ENCODE data around the gene CETN1. TPM values are rescaled to one million over a fixed set of nuclear protein-coding genes. Genes with fewer than 3 reads are reported as not detected.

CETN1 gene
- total RNA-seq, result not detected
- polyA plus RNA-seq (ENCODE audit: insufficient read depth, low read depth, low replicate concordance), result not detected
- long read RNA-seq, donor 1, result 0 reads
- long read RNA-seq, donor 2, result 0 reads
- long read RNA-seq, donor 3, result 0 reads
- long read RNA-seq, donor 4, result 0 reads
- long read RNA-seq, donor 5, result 0 reads
- long read RNA-seq, donor 6, result 0 reads
- long read RNA-seq, donor 7, result 0 reads
- long read RNA-seq, donor 8, result 0 reads
- long read RNA-seq, donor 9, result 0 reads
- long read RNA-seq, donor 10, result 0 reads

DNA sequence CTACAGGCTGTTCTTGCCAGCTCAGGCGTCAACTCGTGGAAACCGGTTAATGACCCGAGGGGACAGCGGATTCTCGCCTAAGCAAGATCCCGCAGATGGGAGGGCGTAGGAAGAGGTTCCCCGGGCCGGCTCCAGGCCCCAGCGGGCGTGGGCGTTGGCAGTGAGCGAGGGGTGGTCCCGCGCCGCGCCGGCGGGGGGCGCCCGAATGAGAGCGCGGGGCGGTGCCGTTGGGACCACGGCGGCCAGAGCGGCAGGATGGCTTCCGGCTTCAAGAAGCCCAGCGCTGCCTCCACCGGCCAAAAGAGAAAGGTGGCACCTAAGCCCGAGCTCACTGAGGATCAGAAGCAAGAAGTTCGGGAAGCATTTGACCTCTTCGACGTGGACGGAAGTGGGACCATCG is at the start of gene CETN1:
TSS of gene CETN1 (plus strand) at position 227 of the 400 bp plus-strand sequence. CDS start at position 256, 29 bp downstream.
- no peaks in the 10 kb centered on the region for H3K36me3 ChIP-seq (ENCODE audit: control insufficient read depth in 2 of 3, insufficient read depth in 3 of 3, low read length in 3 of 3)
- no peaks in the 10 kb centered on the region for H3K27me3 ChIP-seq (ENCODE audit: control insufficient read depth, insufficient read depth, low read length)
- DNase-seq (no peak), FAIRE-seq (no peak)
- intact Hi-C loops (cut with DNase I), result no loop called here
- H3K4me3 ChIP-seq (ENCODE audit: low read length in 3 of 3), result no peak within 1 kb of the TSS
- no peak within 1 kb of the TSS for H3K27ac ChIP-seq (ENCODE audit: low read depth in 2 of 2, low read length in 2 of 2)
- H3K4me1 ChIP-seq (ENCODE audit: control insufficient read depth in 2 of 3, insufficient read depth in 2 of 3, low read depth in 1 of 3, low read length in 3 of 3), result no peaks in the 10 kb centered on the region
- TF ChIP-seq, protein P1, sequence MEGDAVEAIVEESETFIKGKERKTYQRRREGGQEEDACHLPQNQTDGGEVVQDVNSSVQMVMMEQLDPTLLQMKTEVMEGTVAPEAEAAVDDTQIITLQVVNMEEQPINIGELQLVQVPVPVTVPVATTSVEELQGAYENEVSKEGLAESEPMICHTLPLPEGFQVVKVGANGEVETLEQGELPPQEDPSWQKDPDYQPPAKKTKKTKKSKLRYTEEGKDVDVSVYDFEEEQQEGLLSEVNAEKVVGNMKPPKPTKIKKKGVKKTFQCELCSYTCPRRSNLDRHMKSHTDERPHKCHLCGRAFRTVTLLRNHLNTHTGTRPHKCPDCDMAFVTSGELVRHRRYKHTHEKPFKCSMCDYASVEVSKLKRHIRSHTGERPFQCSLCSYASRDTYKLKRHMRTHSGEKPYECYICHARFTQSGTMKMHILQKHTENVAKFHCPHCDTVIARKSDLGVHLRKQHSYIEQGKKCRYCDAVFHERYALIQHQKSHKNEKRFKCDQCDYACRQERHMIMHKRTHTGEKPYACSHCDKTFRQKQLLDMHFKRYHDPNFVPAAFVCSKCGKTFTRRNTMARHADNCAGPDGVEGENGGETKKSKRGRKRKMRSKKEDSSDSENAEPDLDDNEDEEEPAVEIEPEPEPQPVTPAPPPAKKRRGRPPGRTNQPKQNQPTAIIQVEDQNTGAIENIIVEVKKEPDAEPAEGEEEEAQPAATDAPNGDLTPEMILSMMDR (IDR thresholded peaks at IDR 0.05; ENCODE audit: borderline replicate concordance, extremely low read depth, insufficient read depth), result no peak
- H3K9me3 ChIP-seq (ENCODE audit: control insufficient read depth in 2 of 3, insufficient read depth in 1 of 3, low read length in 3 of 3), result peaks cover 0 to 5% (median 0%) of the 10 kb centered on the region in 3 donors
- no peak within 1 kb of the TSS for H3K9ac ChIP-seq (ENCODE audit: low read length in 3 of 3)

DNA sequence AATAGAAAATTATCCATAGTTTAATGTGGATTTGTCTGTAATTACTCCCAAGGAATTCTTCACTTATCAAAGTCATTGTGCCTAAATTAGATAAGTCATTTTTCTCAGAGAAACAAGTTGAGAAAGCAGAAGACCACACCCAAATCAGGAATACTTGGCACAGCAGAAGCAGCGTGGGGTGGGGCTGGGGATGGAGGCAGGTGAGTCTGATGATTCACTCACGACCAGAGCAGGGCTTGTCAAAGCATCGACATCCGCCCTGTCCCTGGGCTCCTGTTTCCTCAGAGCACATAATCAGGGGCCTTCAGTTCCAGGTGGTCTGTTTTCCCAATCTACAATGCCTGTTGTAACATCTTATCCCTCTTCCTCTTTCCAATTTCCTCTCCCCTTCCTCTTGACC is 48.2 kb upstream of the CETN1 start:
- H3K36me3 ChIP-seq (ENCODE audit: control insufficient read depth in 2 of 3, insufficient read depth in 3 of 3, low read length in 3 of 3), result no peaks in the 10 kb centered on the region
- no peaks in the 10 kb centered on the region for H3K27me3 ChIP-seq (ENCODE audit: control insufficient read depth, insufficient read depth, low read length)
- H3K4me3 ChIP-seq (ENCODE audit: low read length in 3 of 3), result no peak overlapping the region
- H3K9me3 ChIP-seq (ENCODE audit: control insufficient read depth in 2 of 3, insufficient read depth in 1 of 3, low read length in 3 of 3), result no peaks in the 10 kb centered on the region
- H3K4me1 ChIP-seq (ENCODE audit: control insufficient read depth in 2 of 3, insufficient read depth in 2 of 3, low read depth in 1 of 3, low read length in 3 of 3), result no peaks in the 10 kb centered on the region
- FAIRE-seq (no peak), DNase-seq (no peak)
- no peak overlapping the region for H3K27ac ChIP-seq (ENCODE audit: low read depth in 2 of 2, low read length in 2 of 2)
- TF ChIP-seq, protein P1 (IDR thresholded peaks at IDR 0.05; ENCODE audit: borderline replicate concordance, extremely low read depth, insufficient read depth), result no peak
- no peak overlapping the region for H3K9ac ChIP-seq (ENCODE audit: low read length in 3 of 3)
- intact Hi-C loops (cut with DNase I), result no loop called here

DNA sequence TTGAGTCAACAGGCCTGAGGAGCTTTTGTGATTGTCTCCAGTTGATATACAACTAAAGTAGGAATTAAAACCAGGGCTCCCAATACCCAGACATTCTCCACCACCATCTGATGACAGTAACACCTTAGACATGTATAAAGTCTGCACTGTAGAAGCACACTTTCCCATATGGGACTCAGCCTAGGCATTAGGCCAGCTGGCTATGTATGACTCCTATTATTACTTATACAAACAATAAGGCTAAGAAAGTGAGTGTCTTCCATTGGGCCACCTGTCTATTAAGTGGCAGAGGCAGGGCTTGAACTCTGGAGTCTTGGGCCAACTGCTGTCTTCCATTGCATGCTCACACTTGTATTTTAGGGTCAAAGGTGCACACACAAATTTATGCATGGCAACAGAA is 47.5 kb upstream of the CETN1 start:
- no peak overlapping the region for H3K4me3 ChIP-seq (ENCODE audit: low read length in 3 of 3)
- no peaks in the 10 kb centered on the region for H3K36me3 ChIP-seq (ENCODE audit: control insufficient read depth in 2 of 3, insufficient read depth in 3 of 3, low read length in 3 of 3)
- no peaks in the 10 kb centered on the region for H3K4me1 ChIP-seq (ENCODE audit: control insufficient read depth in 2 of 3, insufficient read depth in 2 of 3, low read depth in 1 of 3, low read length in 3 of 3)
- H3K9me3 ChIP-seq (ENCODE audit: control insufficient read depth in 2 of 3, insufficient read depth in 1 of 3, low read length in 3 of 3), result no peaks in the 10 kb centered on the region
- TF ChIP-seq, protein P1 (IDR thresholded peaks at IDR 0.05; ENCODE audit: borderline replicate concordance, extremely low read depth, insufficient read depth), result no peak
- FAIRE-seq (no peak), DNase-seq (no peak)
- H3K9ac ChIP-seq (ENCODE audit: low read length in 3 of 3), result no peak overlapping the region
- intact Hi-C loops (cut with DNase I), result no loop called here
- no peak overlapping the region for H3K27ac ChIP-seq (ENCODE audit: low read depth in 2 of 2, low read length in 2 of 2)
- no peaks in the 10 kb centered on the region for H3K27me3 ChIP-seq (ENCODE audit: control insufficient read depth, insufficient read depth, low read length)

Measured in kidney (tissue), 22 donors.